HepG2 (cell line): ENCODE results near the gene KCNAB3. TPM values are rescaled to one million over a fixed set of nuclear protein-coding genes. Genes with fewer than 3 reads are reported as not detected.

ENCODE experiments used
- ATAC-seq: fragments of 200-7000 bp; cut with Tn5 transposase; 3 replicates; pipeline ENCODE4 v1.9.1; 2020; ENCODE audit warnings: mild to moderate bottlenecking, moderate library complexity
- BruUV-seq: library from RNA; stranded (reverse); fragments of 400-500 nt; replicated peaks from 2 replicates; lab custom pipeline; 2021; lab: Mats Ljungman, UMichigan
- CTCF ChIA-PET: fragments of 300-600 bp; formaldehyde crosslinking; extraction: SDS; loops from one replicate; lab custom pipeline; 2021; ENCODE audit warnings: low total read pairs, inconsistent platforms, low intra/inter-chr PET ratio; lab: Yijun Ruan, JAX
- POLR2A ChIA-PET: fragments of 350-600 bp; sonication (Branson Sonifier 250); formaldehyde crosslinking; loops from one replicate; lab custom pipeline; 2020; ENCODE audit warnings: antibody characterized with exemption, inconsistent platforms; lab: Yijun Ruan, JAX
- DNase-seq: peaks from one replicate; pipeline ENCODE4 v3.0.0-alpha.2; 2015; ENCODE audit warnings: low spot score
- FAIRE-seq: peaks from 3 replicates; lab custom pipeline; 2011; peaks lifted over from hg19 to GRCh38; lab: Jason Lieb, UNC
- H2AFZ ChIP-seq: one replicate; pipeline ENCODE4 v1.6.1; 2011; ENCODE audit warnings: low read length, inconsistent platforms
- H3K27ac ChIP-seq: fragments of 300-600 bp; 3 replicates; pipeline ENCODE4 v1.8.0; 2011; ENCODE audit warnings: mixed run types, mild to moderate bottlenecking, mixed read lengths, low read length, inconsistent platforms; ENCODE audit not compliant: insufficient read depth; ENCODE audit errors: extremely low read length
- H3K27me3 ChIP-seq, 2 experiments: fragments of 200-600 bp in 1 of 2; 2 replicates in 1 of 2; 3 replicates in 1 of 2; pipeline versions ENCODE4 v1.6.0 to v1.8.0; 2011; ENCODE audit warnings: low read length in 2 of 2, mild to moderate bottlenecking in 2 of 2, moderate library complexity in 2 of 2, inconsistent platforms in 1 of 2; ENCODE audit not compliant: insufficient read depth in 2 of 2, control insufficient read depth in 1 of 2
- H3K36me3 ChIP-seq, 2 experiments: fragments of 200-600 bp in 1 of 2; replicated peaks in 1 of 2; 2 replicates in 1 of 2; 3 replicates in 1 of 2; pipeline versions ENCODE4 v1.5.1 to v1.8.0; 2011; ENCODE audit warnings: low read length in 2 of 2, inconsistent platforms in 1 of 2; ENCODE audit not compliant: insufficient read depth in 2 of 2, control insufficient read depth in 1 of 2
- H3K4me1 ChIP-seq: 2 replicates; pipeline ENCODE4 v1.5.1; 2012; ENCODE audit warnings: low read length, inconsistent platforms; ENCODE audit not compliant: insufficient read depth
- H3K4me2 ChIP-seq: 2 replicates; pipeline ENCODE4 v1.6.0; 2011; ENCODE audit warnings: low read depth, low read length, inconsistent platforms
- H3K4me3 ChIP-seq, 3 experiments: fragments of 200-600 bp in 1 of 3; sonication (generic), shearing (Covaris generic) in 1 of 3; replicated peaks in 1 of 3; 2 replicates each; pipeline ENCODE4 v1.5.1; 2011 to 2016; ENCODE audit warnings: low read length in 3 of 3, inconsistent platforms in 2 of 3, low read depth in 2 of 3, mild to moderate bottlenecking in 2 of 3, control low read depth in 1 of 3, mixed read lengths in 1 of 3; ENCODE audit not compliant: insufficient read depth in 1 of 3
- H3K79me2 ChIP-seq: one replicate; pipeline ENCODE4 v1.6.1; 2011; ENCODE audit warnings: low read length, inconsistent platforms; ENCODE audit not compliant: insufficient read depth
- H3K9ac ChIP-seq: 2 replicates; pipeline ENCODE4 v1.6.0; 2011; ENCODE audit warnings: mild to moderate bottlenecking, low read depth, low read length, inconsistent platforms; ENCODE audit not compliant: insufficient read depth
- H3K9me3 ChIP-seq: 2 replicates; pipeline ENCODE4 v1.5.1; 2012; ENCODE audit warnings: mild to moderate bottlenecking, low read length
- H4K20me1 ChIP-seq: 2 replicates; pipeline ENCODE4 v1.6.0; 2011; ENCODE audit warnings: inconsistent platforms, mild to moderate bottlenecking, low read length, moderate library complexity; ENCODE audit not compliant: insufficient read depth
- DZIP1 ChIP-seq: sonication (generic); formaldehyde crosslinking; IDR thresholded peaks from 2 replicates; pipeline ENCODE4 v1.5.0; 2020; ENCODE audit warnings: mild to moderate bottlenecking, missing genetic modification reagents
- NR2C2 ChIP-seq: sonication (generic); formaldehyde crosslinking; IDR thresholded peaks from 2 replicates; pipeline ENCODE4 v1.4.0; 2020; ENCODE audit warnings: missing genetic modification reagents, mild to moderate bottlenecking, moderate library complexity, borderline replicate concordance
- SUZ12 ChIP-seq: fragments of 150-350 bp; IDR thresholded peaks from 2 replicates; pipeline ENCODE4 v1.6.1; 2014; ENCODE audit warnings: low read depth, low read length
- WGBS: methylation state at CpG from one replicate; pipeline ENCODE4 v1.1.6; 2017; ENCODE audit warnings: low lambda C conversion rate; 5-methylcytosine and 5-hydroxymethylcytosine counted together
- in situ Hi-C: cut with HindIII; loops from 2 replicates; pipeline ENCODE4 v1.10.0; 2017; ENCODE audit warnings: low pct_unique_long_range_greater_than_20kb; ENCODE audit not compliant: extremely low pct_ligation_motif_present
- intact Hi-C: fragments of 100-400 bp; cut with micrococcal nuclease; formaldehyde crosslinking; loops from one replicate; pipeline ENCODE4 v1.10.0; 2022; ENCODE audit not compliant: unreplicated experiment
- polyA plus RNA-seq, 8 experiments: library from polyadenylated mRNA; depleted of rRNA in 3 of 8; stranded (reverse) in 7 of 8; unstranded in 1 of 8; fragments of >200 nt; fragmentation: Illumina TruSeq in 4 of 8; extraction: Trizol in 4 of 8; gene quantifications; 2 replicates each; pipeline versions ENCODE4 v1.2.1 to v1.2.3, GENCODE V29; 2011 to 2016; ENCODE audit warnings: low read depth in 4 of 8, missing spikeins in 1 of 8, mixed read lengths in 1 of 8; ENCODE audit not compliant: insufficient read depth in 1 of 8
- total RNA-seq, 5 experiments: library from RNA; depleted of rRNA; stranded (reverse); fragments of >200 nt; fragmentation: Illumina TruSeq; extraction: Trizol; gene quantifications; 2 replicates each; pipeline ENCODE4 v1.2.3, GENCODE V29; 2016; ENCODE audit warnings: low read depth in 1 of 5
- TF ChIP-seq, protein P1 (sequence below): sonication (generic); formaldehyde crosslinking; IDR thresholded peaks from 2 replicates; pipeline ENCODE4 v1.5.0; 2020; ENCODE audit warnings: missing genetic modification reagents, mild to moderate bottlenecking, borderline replicate concordance
- TF ChIP-seq, protein P2 (sequence below): sonication (generic); formaldehyde crosslinking; IDR thresholded peaks from 2 replicates; pipeline ENCODE4 v1.5.1; 2020; ENCODE audit warnings: mild to moderate bottlenecking, missing genetic modification reagents, moderate library complexity

The KCNAB3 gene
- total and polyA plus RNA-seq, 2 of the 13 experiments (the other 11 are each of a cell fraction or from before 2014, with no cell fraction given) = 0.29 to 0.88 TPM

DNA sequence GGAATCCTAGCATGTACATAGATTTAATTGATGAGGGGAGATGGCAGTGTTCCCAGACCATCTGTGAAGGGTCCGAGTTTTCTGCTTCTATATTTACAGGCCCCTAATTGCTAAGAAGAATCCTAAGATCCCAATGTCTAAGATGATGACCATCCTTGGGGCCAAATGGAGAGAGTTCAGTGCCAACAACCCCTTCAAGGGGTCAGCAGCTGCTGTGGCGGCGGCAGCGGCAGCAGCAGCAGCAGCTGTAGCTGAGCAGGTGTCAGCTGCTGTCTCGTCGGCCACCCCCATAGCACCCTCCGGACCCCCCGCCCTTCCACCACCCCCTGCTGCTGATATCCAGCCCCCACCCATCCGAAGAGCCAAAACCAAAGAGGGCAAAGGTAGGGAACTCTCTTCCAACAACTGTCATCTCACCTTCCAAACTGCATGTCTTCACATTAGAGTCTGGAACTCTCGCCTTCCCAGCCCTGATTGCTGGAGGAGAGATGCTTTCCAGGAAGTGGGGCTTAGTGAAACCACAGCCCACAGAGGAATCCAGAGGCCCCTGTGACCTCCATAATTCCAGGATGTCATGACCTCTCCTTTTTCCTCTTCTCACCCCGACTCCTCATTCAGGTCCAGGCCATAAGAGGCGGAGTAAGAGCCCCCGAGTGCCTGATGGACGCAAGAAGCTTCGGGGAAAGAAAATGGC is 36.3 kb downstream of the KCNAB3 start:
- in situ Hi-C loops = no loop called here
- Histone ChIP-seq H3K27ac (no peak overlapping the region), H3K27me3 (no peaks in the 10 kb centered on the region)
- no peak for ATAC-seq
- no peak for TF ChIP-seq SUZ12
- TF ChIP-seq, protein P1, sequence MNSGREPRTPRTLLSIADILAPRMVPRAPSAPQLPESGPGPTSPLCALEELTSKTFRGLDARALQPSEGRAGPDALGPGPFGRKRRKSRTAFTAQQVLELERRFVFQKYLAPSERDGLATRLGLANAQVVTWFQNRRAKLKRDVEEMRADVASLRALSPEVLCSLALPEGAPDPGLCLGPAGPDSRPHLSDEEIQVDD = no peak
- TF ChIP-seq, all 625 proteins: peak for 0
- H2AFZ ChIP-seq = no peak overlapping the region
- no peak overlapping the region for H3K4me3 ChIP-seq
- 91% methylated on average over 14 of the region's 15 CpGs for WGBS
- intact Hi-C loops = no loop called here
- ChIA-PET POLR2A (no interaction called here), CTCF (no interaction called here)
- H4K20me1 ChIP-seq = no peaks in the 10 kb centered on the region
- H3K4me1 ChIP-seq = peaks cover 31% of the 10 kb centered on the region
- H3K4me2 ChIP-seq = no peak overlapping the region
- no TSS peak for BruUV-seq
- FAIRE-seq (no peak), DNase-seq (no peak)
- peaks cover 0 to 2% of the 10 kb centered on the region in 2 experiments; a peak in 1 of 5 replicates for H3K36me3 ChIP-seq
- no peaks in the 10 kb centered on the region for H3K9me3 ChIP-seq
- H3K79me2 ChIP-seq = no peaks in the 10 kb centered on the region
- no peak overlapping the region for H3K9ac ChIP-seq

DNA sequence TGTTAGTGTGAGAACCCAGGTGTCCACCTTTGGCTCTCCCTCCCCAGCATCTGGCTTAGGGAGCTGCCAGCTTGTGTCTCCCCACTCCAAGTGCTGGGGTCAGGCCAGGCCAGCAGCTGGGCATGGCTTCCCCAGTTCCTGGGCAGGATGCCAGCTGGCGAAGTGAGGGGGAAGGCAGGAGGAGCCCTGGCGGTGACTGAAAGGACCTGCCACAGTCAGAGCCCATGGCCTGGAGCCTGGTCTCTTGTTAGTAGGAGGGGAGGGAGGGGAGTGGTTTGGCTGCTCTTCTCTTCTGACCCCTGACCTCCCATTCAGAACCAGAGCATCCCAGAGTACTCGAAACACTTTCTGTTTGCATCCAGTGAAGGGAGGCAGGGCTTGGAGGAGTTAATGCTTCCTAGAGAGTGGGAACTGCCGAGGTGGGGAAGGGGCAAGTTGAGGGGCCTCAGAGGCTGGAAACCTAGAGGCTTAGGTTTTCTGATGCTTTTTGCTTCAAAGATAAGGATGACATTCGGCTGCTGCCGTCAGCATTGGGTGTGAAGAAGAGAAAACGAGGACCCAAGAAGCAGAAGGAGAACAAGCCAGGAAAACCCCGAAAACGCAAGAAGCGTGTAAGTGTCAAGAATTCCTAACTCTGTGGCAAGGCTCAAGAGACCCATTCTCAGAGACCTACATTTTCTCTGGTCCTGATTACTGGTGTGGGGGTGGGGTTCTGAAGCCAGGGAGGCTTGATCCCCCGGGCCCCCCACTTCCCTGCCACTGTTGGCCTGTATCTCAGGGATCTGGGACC is 40.3 kb downstream of the KCNAB3 start:
- intact Hi-C loops (no loop called here), in situ Hi-C loops (no loop called here)
- H2AFZ ChIP-seq = no peak overlapping the region
- H3K36me3 ChIP-seq = no peaks in the 10 kb centered on the region
- H3K79me2 ChIP-seq = no peaks in the 10 kb centered on the region
- peak overlapping the region; percentile 63; the same call in 1 of the 2 replicates for H3K9ac ChIP-seq
- no peaks in the 10 kb centered on the region for H3K9me3 ChIP-seq
- BruUV-seq = no TSS peak
- no peak overlapping the region for H3K27ac ChIP-seq
- WGBS = 44% methylated on average over 11 of the region's 11 CpGs
- CTCF ChIA-PET = interaction anchor here (0.8 to 1.9 kb wide), 2 partner anchors 26 to 27 kb away, joined by 3 to 5 read pairs; no protein-coding TSS in a partner anchor
- POLR2A ChIA-PET = interaction anchor here (1.3 to 1.5 kb wide), 3 partner anchors 27 to 53 kb away, joined by 3 to 4 read pairs (median 3); partner anchors contain the start of gene NAA38
- peak overlapping the region; percentile 92 for H3K4me2 ChIP-seq
- H4K20me1 ChIP-seq = no peaks in the 10 kb centered on the region
- peaks cover 0 to 17% of the 10 kb centered on the region in 2 experiments; a peak in 2 of 5 replicates for H3K27me3 ChIP-seq
- H3K4me1 ChIP-seq = peaks cover 38% of the 10 kb centered on the region
- peak overlapping the region in 2 of 3 experiments; percentile 0 to 76; a peak in 2 of 6 replicates for H3K4me3 ChIP-seq
- peak; percentile 85 for DNase-seq
- peak; percentile 74 for ATAC-seq
- peak; percentile 94 for FAIRE-seq
- TF ChIP-seq, protein P2, sequence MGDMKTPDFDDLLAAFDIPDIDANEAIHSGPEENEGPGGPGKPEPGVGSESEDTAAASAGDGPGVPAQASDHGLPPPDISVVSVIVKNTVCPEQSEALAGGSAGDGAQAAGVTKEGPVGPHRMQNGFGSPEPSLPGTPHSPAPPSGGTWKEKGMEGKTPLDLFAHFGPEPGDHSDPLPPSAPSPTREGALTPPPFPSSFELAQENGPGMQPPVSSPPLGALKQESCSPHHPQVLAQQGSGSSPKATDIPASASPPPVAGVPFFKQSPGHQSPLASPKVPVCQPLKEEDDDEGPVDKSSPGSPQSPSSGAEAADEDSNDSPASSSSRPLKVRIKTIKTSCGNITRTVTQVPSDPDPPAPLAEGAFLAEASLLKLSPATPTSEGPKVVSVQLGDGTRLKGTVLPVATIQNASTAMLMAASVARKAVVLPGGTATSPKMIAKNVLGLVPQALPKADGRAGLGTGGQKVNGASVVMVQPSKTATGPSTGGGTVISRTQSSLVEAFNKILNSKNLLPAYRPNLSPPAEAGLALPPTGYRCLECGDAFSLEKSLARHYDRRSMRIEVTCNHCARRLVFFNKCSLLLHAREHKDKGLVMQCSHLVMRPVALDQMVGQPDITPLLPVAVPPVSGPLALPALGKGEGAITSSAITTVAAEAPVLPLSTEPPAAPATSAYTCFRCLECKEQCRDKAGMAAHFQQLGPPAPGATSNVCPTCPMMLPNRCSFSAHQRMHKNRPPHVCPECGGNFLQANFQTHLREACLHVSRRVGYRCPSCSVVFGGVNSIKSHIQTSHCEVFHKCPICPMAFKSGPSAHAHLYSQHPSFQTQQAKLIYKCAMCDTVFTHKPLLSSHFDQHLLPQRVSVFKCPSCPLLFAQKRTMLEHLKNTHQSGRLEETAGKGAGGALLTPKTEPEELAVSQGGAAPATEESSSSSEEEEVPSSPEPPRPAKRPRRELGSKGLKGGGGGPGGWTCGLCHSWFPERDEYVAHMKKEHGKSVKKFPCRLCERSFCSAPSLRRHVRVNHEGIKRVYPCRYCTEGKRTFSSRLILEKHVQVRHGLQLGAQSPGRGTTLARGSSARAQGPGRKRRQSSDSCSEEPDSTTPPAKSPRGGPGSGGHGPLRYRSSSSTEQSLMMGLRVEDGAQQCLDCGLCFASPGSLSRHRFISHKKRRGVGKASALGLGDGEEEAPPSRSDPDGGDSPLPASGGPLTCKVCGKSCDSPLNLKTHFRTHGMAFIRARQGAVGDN (CRISPR knock-in tag) = peak; percentile 61
- no peak for TF ChIP-seq DZIP1
- peak; percentile 64 for TF ChIP-seq NR2C2 (CRISPR knock-in tag)
